Measurements from ENCODE around the gene SNRNP25. TPM values are rescaled to one million over a fixed set of nuclear protein-coding genes. Genes with fewer than 3 reads are reported as not detected.

Gene SNRNP25
- total and polyA plus RNA-seq, 2 of the 8 experiments (the other 6 are each of a cell fraction or from before 2014, with no cell fraction given): 53.0 to 58.4 TPM

DNA sequence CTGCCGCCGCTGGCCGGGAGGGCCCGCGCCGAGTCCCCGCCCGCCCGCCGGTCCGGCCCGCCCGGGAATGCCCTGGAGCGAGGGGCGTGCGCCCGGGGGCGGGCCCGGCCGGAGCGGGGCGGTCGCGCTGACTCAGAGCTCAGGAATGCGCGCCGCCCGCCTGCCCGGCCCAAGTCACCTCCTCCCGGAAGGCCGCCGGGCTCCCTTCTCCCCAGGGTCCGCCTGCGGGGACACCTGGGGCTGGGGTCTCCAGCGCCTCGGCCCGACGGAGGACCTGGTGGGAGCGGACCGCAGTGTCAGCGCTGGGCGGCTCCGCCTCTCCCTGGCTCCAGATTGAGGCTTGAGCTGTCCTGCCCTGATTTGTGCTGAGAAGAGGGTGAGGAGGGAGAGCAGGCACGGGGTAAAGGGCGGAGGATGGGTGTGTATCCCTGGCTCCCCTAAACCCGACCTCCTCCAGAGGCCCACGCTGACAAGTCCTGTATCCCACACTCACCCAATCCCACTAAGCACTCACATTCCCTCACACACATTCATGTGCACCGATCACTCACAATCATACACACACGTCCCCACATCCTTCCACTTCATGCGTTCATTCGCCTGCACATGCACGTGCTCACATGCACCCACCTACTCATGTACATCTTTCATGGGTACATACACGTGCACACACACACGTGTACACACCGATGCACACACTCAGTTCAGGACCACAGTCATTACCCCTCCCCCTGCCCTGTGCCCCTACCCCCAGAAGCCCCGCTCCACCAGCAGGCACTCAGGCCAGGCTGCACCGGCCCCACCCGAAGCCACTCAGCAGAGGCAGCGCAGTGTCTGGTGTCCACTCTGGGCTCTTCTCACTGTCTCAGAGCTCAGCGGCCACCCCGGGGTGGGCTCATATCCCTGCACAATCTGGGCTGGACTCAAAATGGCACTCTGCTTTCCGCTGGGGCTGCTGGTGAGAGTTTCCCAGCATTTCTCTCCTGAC is 19.2 kb downstream of the SNRNP25 start, which contains the start of gene RHBDF1 (continued):
- TF ChIP-seq BACH1 (IDR thresholded peaks at IDR 0.05; ENCODE audit: low read length) (no peak), TCF12 (IDR thresholded peaks at IDR 0.05; ENCODE audit: low read depth, low read length) (no peak), POLR2AphosphoS5 (IDR thresholded peaks at IDR 0.05; ENCODE audit: low read depth, low read length) (no peak), SIX5 (IDR thresholded peaks at IDR 0.05; ENCODE audit: low read depth, low read length) (no peak), RBBP5 (IDR thresholded peaks at IDR 0.05; ENCODE audit: borderline replicate concordance, low read depth, low read length) (0 out of 2 replicates have a peak, but pooled peaks have one; percentile 41), CBX8 (IDR thresholded peaks at IDR 0.05; ENCODE audit: borderline replicate concordance, low read depth, low read length) (no peak), CEBPB (IDR thresholded peaks at IDR 0.05; ENCODE audit: low read depth, low read length) (no peak), SP4 (IDR thresholded peaks at IDR 0.05; ENCODE audit: low read length) (no peak), ASH2L (IDR thresholded peaks at IDR 0.05; ENCODE audit: low read length) (no peak), RFX5 (IDR thresholded peaks at IDR 0.05; ENCODE audit: borderline replicate concordance, low read depth, low read length) (no peak), PHF8 (conservative IDR thresholded peaks at IDR 0.05; ENCODE audit: low read depth, low read length) (peak; percentile 32; the same call in 1 of the 2 replicates), POLR2A (IDR thresholded peaks at IDR 0.05; ENCODE audit: control extremely low read depth in 1 of 2, low read depth in 2 of 2, low read length in 2 of 2) (no peak), TBP (IDR thresholded peaks at IDR 0.05; ENCODE audit: low read depth, low read length) (no peak), GTF2F1 (IDR thresholded peaks at IDR 0.05; ENCODE audit: borderline replicate concordance, low read depth, low read length) (no peak), SRF (IDR thresholded peaks at IDR 0.05; ENCODE audit: low read depth, low read length) (no peak), EP300 (IDR thresholded peaks at IDR 0.05; ENCODE audit: borderline replicate concordance in 1 of 2, low read depth in 2 of 2, low read length in 2 of 2) (no peak), TEAD4 (IDR thresholded peaks at IDR 0.05; ENCODE audit: low read depth, low read length) (peak; percentile 75), SAP30 (IDR thresholded peaks at IDR 0.05; ENCODE audit: insufficient read depth, insufficient replicate concordance, low read length) (no peak), TAF1 (IDR thresholded peaks at IDR 0.05; ENCODE audit: low read depth, low read length) (0 out of 2 replicates have a peak, but pooled peaks have one; percentile 25)
- TF ChIP-seq, protein P1, sequence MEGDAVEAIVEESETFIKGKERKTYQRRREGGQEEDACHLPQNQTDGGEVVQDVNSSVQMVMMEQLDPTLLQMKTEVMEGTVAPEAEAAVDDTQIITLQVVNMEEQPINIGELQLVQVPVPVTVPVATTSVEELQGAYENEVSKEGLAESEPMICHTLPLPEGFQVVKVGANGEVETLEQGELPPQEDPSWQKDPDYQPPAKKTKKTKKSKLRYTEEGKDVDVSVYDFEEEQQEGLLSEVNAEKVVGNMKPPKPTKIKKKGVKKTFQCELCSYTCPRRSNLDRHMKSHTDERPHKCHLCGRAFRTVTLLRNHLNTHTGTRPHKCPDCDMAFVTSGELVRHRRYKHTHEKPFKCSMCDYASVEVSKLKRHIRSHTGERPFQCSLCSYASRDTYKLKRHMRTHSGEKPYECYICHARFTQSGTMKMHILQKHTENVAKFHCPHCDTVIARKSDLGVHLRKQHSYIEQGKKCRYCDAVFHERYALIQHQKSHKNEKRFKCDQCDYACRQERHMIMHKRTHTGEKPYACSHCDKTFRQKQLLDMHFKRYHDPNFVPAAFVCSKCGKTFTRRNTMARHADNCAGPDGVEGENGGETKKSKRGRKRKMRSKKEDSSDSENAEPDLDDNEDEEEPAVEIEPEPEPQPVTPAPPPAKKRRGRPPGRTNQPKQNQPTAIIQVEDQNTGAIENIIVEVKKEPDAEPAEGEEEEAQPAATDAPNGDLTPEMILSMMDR (IDR thresholded peaks at IDR 0.05; ENCODE audit: control extremely low read depth in 1 of 3, insufficient read depth in 1 of 3, low read depth in 1 of 3, low read length in 3 of 3): no peak
- TF ChIP-seq, protein P2, sequence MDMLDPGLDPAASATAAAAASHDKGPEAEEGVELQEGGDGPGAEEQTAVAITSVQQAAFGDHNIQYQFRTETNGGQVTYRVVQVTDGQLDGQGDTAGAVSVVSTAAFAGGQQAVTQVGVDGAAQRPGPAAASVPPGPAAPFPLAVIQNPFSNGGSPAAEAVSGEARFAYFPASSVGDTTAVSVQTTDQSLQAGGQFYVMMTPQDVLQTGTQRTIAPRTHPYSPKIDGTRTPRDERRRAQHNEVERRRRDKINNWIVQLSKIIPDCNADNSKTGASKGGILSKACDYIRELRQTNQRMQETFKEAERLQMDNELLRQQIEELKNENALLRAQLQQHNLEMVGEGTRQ (IDR thresholded peaks at IDR 0.05; ENCODE audit: low read length): no peak
